ENCODE results near the gene LGALS14.

GRCh38 chr19:39692822-39693221, 11.5 kb upstream of the LGALS14 start:
- TF ChIP-seq CTCF (IDR thresholded peaks at IDR 0.05 in 2 of 3, conservative IDR thresholded peaks at IDR 0.05 in 1 of 3; ENCODE audit: control insufficient read depth in 2 of 3, extremely low read depth in 1 of 3, insufficient read depth in 1 of 3, low read depth in 3 of 3, low read length in 3 of 3) (no peak), TCF7 (IDR thresholded peaks at IDR 0.05; ENCODE audit: borderline replicate concordance) (no peak), RFX5 (IDR thresholded peaks at IDR 0.05; ENCODE audit: low read depth, low read length) (no peak), YBX1 (IDR thresholded peaks at IDR 0.05) (no peak)

Measured in GM12878 (cell line).